ENCODE data around the gene UPF2.

GRCh38 chr10:12041766-12042408, 722 bp downstream of the UPF2 start:
- no peak for TF ChIP-seq EZH2 (IDR thresholded peaks at IDR 0.05)
- no peak for TF ChIP-seq POLR2AphosphoS5 (IDR thresholded peaks at IDR 0.05; ENCODE audit: borderline replicate concordance, low read depth, low read length)

All from SK-N-MC (cell line).